Thyroid gland (tissue), 4 donors: ENCODE measurements around the gene CA7.

Experiments
- POLR2A ChIP-seq, 2 donors: fragments of 450-650 bp; IDR thresholded peaks; one replicate each; pipeline ENCODE4 v1.6.1; 2017; ENCODE audit warnings: antibody characterized with exemption in 2 of 2, mild to moderate bottlenecking in 2 of 2, moderate library complexity in 1 of 2
- TF ChIP-seq, protein P1 (sequence below), 6 experiments: fragments of 200-600 bp in 3 of 6; fragments of 450-650 bp in 3 of 6; sonication (generic) in 3 of 6; IDR thresholded peaks; one replicate each; pipeline ENCODE4 v1.5.1; 2016 to 2019; ENCODE audit warnings: antibody characterized with exemption in 6 of 6, mild to moderate bottlenecking in 2 of 6, inconsistent platforms in 1 of 6, moderate library complexity in 1 of 6

DNA sequence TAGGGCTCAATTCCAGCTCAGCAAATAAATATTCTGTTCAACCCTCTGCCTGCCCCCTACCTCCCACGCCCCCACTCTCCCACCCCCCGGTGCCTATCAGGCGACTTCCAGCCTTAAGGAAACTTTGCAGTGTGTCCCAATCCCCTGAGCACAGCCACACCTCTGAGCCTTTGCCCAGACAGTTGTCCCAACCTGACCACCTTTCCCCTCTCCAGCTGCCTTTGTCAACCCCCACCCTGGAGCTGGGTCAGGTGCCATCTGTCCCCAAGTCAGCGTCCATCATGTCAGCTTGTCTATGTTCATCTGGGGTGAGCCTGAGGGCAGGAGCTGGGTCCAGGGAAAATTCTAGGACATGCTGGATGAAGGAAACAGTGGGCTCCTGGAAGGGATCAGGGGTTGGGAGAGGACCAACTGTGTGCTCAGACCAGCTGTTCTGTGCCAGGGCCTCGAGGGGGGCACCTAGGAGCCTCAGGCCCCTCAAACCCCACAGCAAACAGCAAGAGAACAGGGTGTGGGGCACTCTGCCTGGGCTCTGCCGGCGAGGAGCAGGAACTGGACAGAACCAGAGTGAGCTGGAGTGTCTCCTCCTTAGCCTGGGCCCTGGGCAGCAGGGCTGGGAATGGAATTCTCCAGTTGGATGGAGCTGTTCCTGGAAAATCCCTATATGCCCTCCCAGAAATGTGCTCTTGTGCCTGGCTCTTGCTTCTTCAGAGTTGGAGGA lies 56.7 kb downstream of the CA7 start:
- TF ChIP-seq POLR2A (IDR thresholded peaks at IDR 0.05) = peak in 1 of 2 donors; percentile 52
- TF ChIP-seq, protein P1, sequence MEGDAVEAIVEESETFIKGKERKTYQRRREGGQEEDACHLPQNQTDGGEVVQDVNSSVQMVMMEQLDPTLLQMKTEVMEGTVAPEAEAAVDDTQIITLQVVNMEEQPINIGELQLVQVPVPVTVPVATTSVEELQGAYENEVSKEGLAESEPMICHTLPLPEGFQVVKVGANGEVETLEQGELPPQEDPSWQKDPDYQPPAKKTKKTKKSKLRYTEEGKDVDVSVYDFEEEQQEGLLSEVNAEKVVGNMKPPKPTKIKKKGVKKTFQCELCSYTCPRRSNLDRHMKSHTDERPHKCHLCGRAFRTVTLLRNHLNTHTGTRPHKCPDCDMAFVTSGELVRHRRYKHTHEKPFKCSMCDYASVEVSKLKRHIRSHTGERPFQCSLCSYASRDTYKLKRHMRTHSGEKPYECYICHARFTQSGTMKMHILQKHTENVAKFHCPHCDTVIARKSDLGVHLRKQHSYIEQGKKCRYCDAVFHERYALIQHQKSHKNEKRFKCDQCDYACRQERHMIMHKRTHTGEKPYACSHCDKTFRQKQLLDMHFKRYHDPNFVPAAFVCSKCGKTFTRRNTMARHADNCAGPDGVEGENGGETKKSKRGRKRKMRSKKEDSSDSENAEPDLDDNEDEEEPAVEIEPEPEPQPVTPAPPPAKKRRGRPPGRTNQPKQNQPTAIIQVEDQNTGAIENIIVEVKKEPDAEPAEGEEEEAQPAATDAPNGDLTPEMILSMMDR (IDR thresholded peaks at IDR 0.05) = no peak
